Spleen (tissue), 11 donors: Measurements from ENCODE around the gene SGIP1. TPM values are rescaled to one million over a fixed set of nuclear protein-coding genes. Genes with fewer than 3 reads are reported as not detected.

Experiments
- DNase-seq: peaks from one replicate; pipeline ENCODE4 v3.0.0-alpha.2; 2020
- H3K27ac ChIP-seq, 8 donors: fragments of 200-600 bp; sonication (generic) in 7 of 8; 1 replicate in 4 of 8; 2 replicates in 4 of 8; pipeline versions ENCODE4 v1.5.0 to v1.8.0; 2016 to 2021; ENCODE audit warnings: inconsistent platforms in 4 of 8, mild to moderate bottlenecking in 4 of 8, moderate library complexity in 1 of 8
- H3K27me3 ChIP-seq, 7 donors: fragments of 200-600 bp; sonication (generic) in 6 of 7; replicated peaks in 1 of 7; 1 replicate in 4 of 7; 2 replicates in 3 of 7; pipeline versions ENCODE4 v1.5.0 to v1.8.0; 2016 to 2021; ENCODE audit warnings: inconsistent platforms in 3 of 7, mild to moderate bottlenecking in 1 of 7
- H3K36me3 ChIP-seq, 6 donors: fragments of 200-600 bp; sonication (generic) in 5 of 6; 1 replicate in 4 of 6; 2 replicates in 2 of 6; pipeline versions ENCODE4 v1.5.0 to v1.8.0; 2016 to 2021; ENCODE audit warnings: inconsistent platforms in 2 of 6
- H3K4me1 ChIP-seq, 6 donors: fragments of 200-600 bp; sonication (generic) in 5 of 6; 1 replicate in 3 of 6; 2 replicates in 3 of 6; pipeline versions ENCODE4 v1.5.0 to v1.8.0; 2016 to 2021; ENCODE audit warnings: inconsistent platforms in 3 of 6
- H3K4me3 ChIP-seq, 8 donors: fragments of 200-600 bp; sonication (generic) in 7 of 8; 1 replicate in 4 of 8; 2 replicates in 4 of 8; pipeline versions ENCODE4 v1.5.0 to v1.8.0; 2016 to 2021; ENCODE audit warnings: inconsistent platforms in 4 of 8, mild to moderate bottlenecking in 4 of 8, moderate library complexity in 2 of 8
- H3K9me3 ChIP-seq, 8 donors: fragments of 200-600 bp; sonication (generic) in 7 of 8; 1 replicate in 4 of 8; 2 replicates in 4 of 8; pipeline versions ENCODE4 v1.5.0 to v1.8.0; 2016 to 2021; ENCODE audit warnings: inconsistent platforms in 4 of 8
- POLR2A ChIP-seq, 3 donors: fragments of 450-650 bp; IDR thresholded peaks; one replicate each; pipeline ENCODE4 v1.5.1; 2017; ENCODE audit warnings: antibody characterized with exemption in 3 of 3, mild to moderate bottlenecking in 1 of 3
- POLR2AphosphoS5 ChIP-seq, 3 donors: sonication (generic); formaldehyde crosslinking; IDR thresholded peaks; one replicate each; pipeline ENCODE4 v1.5.1; 2017; ENCODE audit warnings: antibody characterized with exemption in 3 of 3
- WGBS, 5 donors: extraction: QIAGEN DNeasy Blood & Tissue Kit in 3 of 5; methylation state at CpG; one replicate each; pipeline versions ENCODE4 v1.1.5 to v1.1.7; 2013 to 2018; 5-methylcytosine and 5-hydroxymethylcytosine counted together
- intact Hi-C: fragments of 100-400 bp; cut with DNase I; formaldehyde crosslinking; loops from one replicate; pipeline ENCODE4 v1.15.0; 2023; ENCODE audit warnings: low total_unique reads
- polyA plus RNA-seq, 3 donors: library from polyadenylated mRNA; stranded (reverse); fragments of 200-250 nt; gene quantifications; one replicate each; pipeline ENCODE4 v1.2.1, GENCODE V29; 2013
- total RNA-seq, 7 donors: library from RNA; depleted of rRNA in 3 of 7; stranded (reverse); fragments of >200 nt in 3 of 7; fragmentation: NEBNext Ultra II Directional in 4 of 7; extraction: Animal tissue kit (Norgen Biotek cat#: 25700) in 4 of 7; gene quantifications; one replicate each; pipeline versions ENCODE4 v1.1.0 to v1.2.1, GENCODE V29; 2016 to 2021
- TF ChIP-seq, protein P1 (sequence below), 11 experiments: fragments of 200-600 bp in 7 of 11; fragments of 450-650 bp in 4 of 11; sonication (generic) in 4 of 11; IDR thresholded peaks in 8 of 11; conservative IDR thresholded peaks in 3 of 11; 1 replicate in 7 of 11; 2 replicates in 4 of 11; pipeline versions ENCODE4 v1.4.0 to v1.8.0; 2016 to 2021; ENCODE audit warnings: antibody characterized with exemption in 11 of 11, inconsistent platforms in 4 of 11, mild to moderate bottlenecking in 1 of 11
- donor health status: healthy with polysubstance abuse.
- donor health status: DM: no; HTN: no; CAD: no; lungs with moderate emphysema.
- donor health status: DM: no; HTN: no; CAD: no.
- donor health status: Bipolar disorder and iron deficiency.
- donor health status: healthy.
- donor health status: DM: no; HTN: no; CAD: no.
- donor health status: DM: yes; HTN: yes; CAD: no.

Gene SGIP1
- total and polyA plus RNA-seq, 10 donors, result 0.13 to 1.6 (median 0.74) TPM; not detected in 2

DNA sequence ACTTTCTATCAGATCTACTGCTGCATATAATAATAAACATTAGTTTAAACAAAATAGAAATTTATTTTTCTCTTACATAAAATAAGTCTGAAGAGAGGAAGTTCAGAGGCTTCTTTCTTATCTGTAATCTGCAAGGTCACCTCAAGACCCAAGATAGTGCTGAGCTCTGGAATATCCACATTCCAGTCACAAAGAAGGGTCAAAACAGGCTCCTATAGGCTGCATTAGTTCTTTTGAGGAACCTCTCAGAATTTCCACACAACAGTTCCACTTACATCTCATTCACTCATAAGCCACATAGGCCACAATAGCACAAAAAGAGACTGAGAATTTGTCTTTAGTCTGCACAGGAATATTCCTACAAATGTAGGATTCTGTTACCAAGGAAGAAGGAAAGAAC, 233.7 kb downstream of the SGIP1 start:
- DNase-seq, result no peak
- H3K4me1 ChIP-seq, result peaks cover 0 to 6% (median 2%) of the 10 kb centered on the region in 6 donors
- H3K4me3 ChIP-seq, result no peak overlapping the region
- no peaks in the 10 kb centered on the region for H3K9me3 ChIP-seq
- no peak for TF ChIP-seq POLR2AphosphoS5 (IDR thresholded peaks at IDR 0.05)
- no peak overlapping the region for H3K27ac ChIP-seq
- H3K36me3 ChIP-seq, result no peaks in the 10 kb centered on the region
- H3K27me3 ChIP-seq, result no peaks in the 10 kb centered on the region
- intact Hi-C loops, result loop anchor here (5.0 to 10.0 kb wide), 2 partner anchors 375 to 727 kb away; no protein-coding TSS in a partner anchor

DNA sequence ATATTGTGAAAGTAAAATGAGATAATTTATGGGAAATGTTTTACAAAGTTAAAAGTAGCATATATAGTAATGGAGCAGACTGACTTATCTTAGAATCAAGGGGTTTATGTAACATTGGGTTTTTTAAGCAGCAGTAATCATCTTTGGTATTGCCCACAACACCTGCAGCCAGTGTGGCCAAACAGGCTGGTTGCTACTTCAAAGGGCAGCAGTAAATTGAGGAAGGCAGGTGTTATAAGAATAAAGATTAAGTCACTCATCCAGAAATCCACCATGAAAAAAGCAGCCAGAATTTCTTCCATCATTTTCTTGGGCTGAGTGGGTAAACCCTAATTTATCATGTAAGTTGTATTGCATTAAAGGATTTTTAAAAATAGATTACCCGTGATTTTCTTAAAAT, 235.0 kb downstream of the SGIP1 start:
- no peaks in the 10 kb centered on the region for H3K27me3 ChIP-seq
- intact Hi-C loops, result loop anchor here (5.0 to 10.0 kb wide), 2 partner anchors 373 to 726 kb away; no protein-coding TSS in a partner anchor
- no peak for TF ChIP-seq POLR2AphosphoS5 (IDR thresholded peaks at IDR 0.05)
- no peak for TF ChIP-seq POLR2A (IDR thresholded peaks at IDR 0.05)
- TF ChIP-seq, protein P1, sequence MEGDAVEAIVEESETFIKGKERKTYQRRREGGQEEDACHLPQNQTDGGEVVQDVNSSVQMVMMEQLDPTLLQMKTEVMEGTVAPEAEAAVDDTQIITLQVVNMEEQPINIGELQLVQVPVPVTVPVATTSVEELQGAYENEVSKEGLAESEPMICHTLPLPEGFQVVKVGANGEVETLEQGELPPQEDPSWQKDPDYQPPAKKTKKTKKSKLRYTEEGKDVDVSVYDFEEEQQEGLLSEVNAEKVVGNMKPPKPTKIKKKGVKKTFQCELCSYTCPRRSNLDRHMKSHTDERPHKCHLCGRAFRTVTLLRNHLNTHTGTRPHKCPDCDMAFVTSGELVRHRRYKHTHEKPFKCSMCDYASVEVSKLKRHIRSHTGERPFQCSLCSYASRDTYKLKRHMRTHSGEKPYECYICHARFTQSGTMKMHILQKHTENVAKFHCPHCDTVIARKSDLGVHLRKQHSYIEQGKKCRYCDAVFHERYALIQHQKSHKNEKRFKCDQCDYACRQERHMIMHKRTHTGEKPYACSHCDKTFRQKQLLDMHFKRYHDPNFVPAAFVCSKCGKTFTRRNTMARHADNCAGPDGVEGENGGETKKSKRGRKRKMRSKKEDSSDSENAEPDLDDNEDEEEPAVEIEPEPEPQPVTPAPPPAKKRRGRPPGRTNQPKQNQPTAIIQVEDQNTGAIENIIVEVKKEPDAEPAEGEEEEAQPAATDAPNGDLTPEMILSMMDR (IDR thresholded peaks at IDR 0.05 in 8 of 11, conservative IDR thresholded peaks at IDR 0.05 in 3 of 11), result no peak
- DNase-seq, result no peak
- peaks cover 0 to 8% (median 0%) of the 10 kb centered on the region in 6 donors for H3K36me3 ChIP-seq
- peaks cover 0 to 6% (median 2%) of the 10 kb centered on the region in 6 donors for H3K4me1 ChIP-seq
- H3K4me3 ChIP-seq, result no peak overlapping the region
- 89 to 97% (median 95%) methylated on average over 1 of the region's 1 CpG for WGBS, 5 donors
- no peak overlapping the region for H3K27ac ChIP-seq
- H3K9me3 ChIP-seq, result no peaks in the 10 kb centered on the region

DNA sequence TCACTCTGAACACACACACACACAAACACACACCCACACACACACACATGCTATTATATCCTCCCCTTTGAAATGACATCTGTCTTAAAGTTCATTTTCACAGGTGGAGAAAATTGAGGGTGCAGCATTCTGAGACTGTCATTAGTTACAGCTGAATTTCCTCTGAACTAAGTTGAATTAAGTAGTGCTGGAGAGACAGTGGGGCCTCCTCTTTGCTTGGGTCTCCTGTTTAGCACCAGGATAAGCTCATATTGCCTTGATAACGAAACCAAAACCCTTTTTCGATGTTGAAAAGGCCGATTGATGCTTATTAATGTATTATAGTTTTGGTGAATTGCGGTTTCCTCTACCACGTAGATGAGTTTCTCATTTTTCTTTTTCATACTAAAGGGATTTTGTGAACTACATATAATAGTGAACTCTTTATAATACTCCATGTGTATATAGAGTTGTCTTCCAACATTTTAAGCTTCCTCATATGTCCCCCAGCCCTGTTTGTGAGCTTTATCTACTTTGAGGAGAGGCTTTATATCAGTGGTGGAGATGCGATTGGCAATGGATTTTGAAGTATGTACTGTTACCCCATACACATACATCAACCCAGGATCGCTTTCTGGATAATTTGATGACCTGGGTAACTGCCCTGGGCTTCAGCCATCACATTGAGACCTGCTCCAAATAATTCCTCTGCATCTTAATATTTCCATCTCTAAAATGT, 235.7 kb downstream of the SGIP1 start:
- WGBS, 5 donors, result 73 to 82% (median 79%) methylated on average over 7 of the region's 7 CpGs
- H3K27me3 ChIP-seq, result no peaks in the 10 kb centered on the region
- peaks cover 0 to 6% (median 2%) of the 10 kb centered on the region in 6 donors for H3K4me1 ChIP-seq
- H3K27ac ChIP-seq, result peak overlapping the region in 1 of 8 donors; percentile 9
- TF ChIP-seq, protein P1 (IDR thresholded peaks at IDR 0.05 in 8 of 11, conservative IDR thresholded peaks at IDR 0.05 in 3 of 11), result no peak
- TF ChIP-seq POLR2AphosphoS5 (IDR thresholded peaks at IDR 0.05) (no peak), POLR2A (IDR thresholded peaks at IDR 0.05) (no peak)
- no peak for DNase-seq
- H3K9me3 ChIP-seq, result no peaks in the 10 kb centered on the region
- H3K36me3 ChIP-seq, result peaks cover 0 to 8% (median 0%) of the 10 kb centered on the region in 6 donors
- intact Hi-C loops, result loop anchor here (5.0 to 10.0 kb wide), 2 partner anchors 373 to 725 kb away; no protein-coding TSS in a partner anchor
- H3K4me3 ChIP-seq, result peak overlapping the region in 2 of 8 donors; percentile 18 to 24

DNA sequence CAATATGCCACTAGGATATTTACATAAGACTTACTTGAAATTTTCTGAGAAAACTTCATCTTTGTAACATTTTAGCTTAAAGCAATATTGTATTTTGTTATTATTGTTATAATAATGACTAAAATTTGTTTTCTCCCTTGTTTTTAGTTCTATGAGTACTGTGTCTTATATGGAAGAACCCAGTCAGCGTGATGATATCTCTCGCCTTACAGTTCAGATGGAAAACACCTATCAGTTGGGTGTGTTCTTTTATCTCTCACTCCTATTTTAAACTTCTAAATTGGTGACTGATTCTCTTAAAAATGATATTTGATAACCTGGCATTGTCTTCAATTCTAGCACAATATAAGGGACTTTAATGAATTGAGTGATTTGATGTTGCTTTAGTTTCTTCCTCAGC, 236.3 kb downstream of the SGIP1 start:
- 93 to 98% (median 97%) methylated on average over 2 of the region's 2 CpGs for WGBS, 5 donors
- H3K36me3 ChIP-seq, result peaks cover 0 to 8% (median 0%) of the 10 kb centered on the region in 6 donors
- TF ChIP-seq, protein P1 (IDR thresholded peaks at IDR 0.05 in 8 of 11, conservative IDR thresholded peaks at IDR 0.05 in 3 of 11), result no peak
- TF ChIP-seq POLR2AphosphoS5 (IDR thresholded peaks at IDR 0.05) (no peak), POLR2A (IDR thresholded peaks at IDR 0.05) (no peak)
- no peaks in the 10 kb centered on the region for H3K9me3 ChIP-seq
- no peak overlapping the region for H3K4me3 ChIP-seq
- peaks cover 0 to 1% (median under 1%) of the 10 kb centered on the region in 6 donors for H3K4me1 ChIP-seq
- H3K27me3 ChIP-seq, result no peaks in the 10 kb centered on the region
- intact Hi-C loops, result no loop called here
- no peak for DNase-seq
- no peak overlapping the region for H3K27ac ChIP-seq
